A375 (cell line): Measurements from ENCODE around the gene EFNA5. TPM values are rescaled to one million over a fixed set of nuclear protein-coding genes. Genes with fewer than 3 reads are reported as not detected.

Experiments used
- total RNA-seq: library from RNA; depleted of rRNA; stranded (reverse); fragments of >200 nt; shearing (Covaris generic); gene quantifications from 2 replicates; pipeline ENCODE4 v1.2.3, GENCODE V29; 2014; rRNA removed

The EFNA5 gene
- 4.1 and 4.3 TPM in 2 replicates for total RNA-seq

DNA sequence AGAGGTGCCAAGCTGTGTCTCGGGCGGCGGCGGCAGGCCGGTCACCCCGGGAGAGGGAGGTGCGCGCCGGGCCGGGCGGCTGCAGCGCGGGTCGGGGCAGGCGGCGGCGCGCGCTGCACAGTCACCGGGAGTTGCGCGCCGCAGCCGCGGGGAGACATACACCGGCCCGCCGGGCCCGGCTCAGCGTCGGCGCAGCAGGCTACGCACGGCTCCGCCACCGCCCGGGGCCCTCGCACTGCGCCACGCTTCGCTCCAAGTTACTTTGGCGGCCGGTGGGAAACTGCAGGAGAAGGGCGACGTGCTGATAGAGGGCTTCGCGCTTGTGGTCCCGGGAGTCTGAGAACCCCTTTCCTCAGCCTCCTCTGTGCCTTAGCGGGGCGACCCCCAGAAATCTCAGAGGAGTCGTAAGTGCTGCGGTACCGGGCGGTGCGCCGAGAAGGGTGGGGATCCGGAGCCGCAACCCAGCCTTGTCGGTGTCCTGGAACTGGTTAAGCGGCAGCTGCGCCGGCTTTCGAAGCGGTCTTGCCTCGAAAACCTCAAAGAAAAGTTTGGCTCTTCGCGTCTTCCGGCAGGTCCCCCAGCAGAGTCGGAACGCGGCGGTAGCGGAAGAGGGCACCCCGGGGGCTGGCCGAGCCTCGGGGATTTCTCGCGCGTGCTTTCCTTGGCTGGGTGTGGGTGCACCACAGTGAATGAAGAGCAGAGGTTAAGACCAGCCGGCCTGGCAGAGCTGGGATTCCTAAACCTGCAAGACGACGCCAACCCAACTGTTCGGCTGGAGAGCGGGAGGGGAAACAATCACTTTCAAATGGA lies at the start of gene EFNA5:
Gene EFNA5, minus strand, starts transcription at position 6 of the 810 bp plus-strand sequence.

